Keratinocyte (primary cell): ENCODE measurements around the gene TSC22D3. TPM values are rescaled to one million over a fixed set of nuclear protein-coding genes. Genes with fewer than 3 reads are reported as not detected.

Experiments used
- DNase-seq: peaks from one replicate; pipeline ENCODE4 v3.0.0-alpha.2; 2011; ENCODE audit warnings: low read depth, missing footprints, low spot score
- FAIRE-seq: peaks from 2 replicates; lab custom pipeline; 2011; peaks lifted over from hg19 to GRCh38; lab: Jason Lieb, UNC
- H2AFZ ChIP-seq: 2 replicates; pipeline ENCODE4 v1.6.0; 2012; ENCODE audit warnings: low read length, control low read depth, inconsistent platforms; ENCODE audit not compliant: control insufficient read depth
- H3K27ac ChIP-seq: 2 replicates; pipeline ENCODE4 v1.5.1; 2011; ENCODE audit warnings: low read length; ENCODE audit not compliant: control insufficient read depth, insufficient read depth
- H3K27me3 ChIP-seq: 3 replicates; pipeline ENCODE4 v1.6.0; 2011; ENCODE audit warnings: low read length; ENCODE audit not compliant: control insufficient read depth, insufficient read depth; ENCODE audit errors: extremely low read depth
- H3K36me3 ChIP-seq, 2 experiments: 2 replicates in 1 of 2; 3 replicates in 1 of 2; pipeline ENCODE4 v1.5.1; 2011; ENCODE audit warnings: low read length in 2 of 2, mild to moderate bottlenecking in 1 of 2; ENCODE audit not compliant: control insufficient read depth in 2 of 2, insufficient read depth in 2 of 2; ENCODE audit errors: extremely low read depth in 1 of 2
- H3K4me1 ChIP-seq: 3 replicates; pipeline ENCODE4 v1.5.1; 2011; ENCODE audit warnings: low read length; ENCODE audit not compliant: control insufficient read depth, insufficient read depth; ENCODE audit errors: extremely low read depth
- H3K4me2 ChIP-seq: 3 replicates; pipeline ENCODE4 v1.6.0; 2011; ENCODE audit warnings: low read depth, low read length; ENCODE audit not compliant: control insufficient read depth, insufficient read depth; ENCODE audit errors: extremely low read depth
- H3K4me3 ChIP-seq, 3 experiments: fragments of 200-600 bp in 1 of 3; sonication (generic) in 1 of 3; 2 replicates in 2 of 3; 3 replicates in 1 of 3; pipeline ENCODE4 v1.5.1; 2011 to 2016; ENCODE audit warnings: low read length in 3 of 3, mild to moderate bottlenecking in 3 of 3, control low read depth in 2 of 3, inconsistent platforms in 1 of 3, low read depth in 1 of 3, mixed read lengths in 1 of 3, mixed run types in 1 of 3, moderate library complexity in 1 of 3; ENCODE audit not compliant: control insufficient read depth in 2 of 3, insufficient read depth in 2 of 3; ENCODE audit errors: extremely low read depth in 1 of 3
- H3K79me2 ChIP-seq: 2 replicates; pipeline ENCODE4 v1.6.0; 2012; ENCODE audit warnings: low read length; ENCODE audit not compliant: control insufficient read depth, insufficient read depth
- H3K9ac ChIP-seq: 3 replicates; pipeline ENCODE4 v1.6.0; 2011; ENCODE audit warnings: low read length; ENCODE audit not compliant: control insufficient read depth, insufficient read depth; ENCODE audit errors: extremely low read depth
- H3K9me1 ChIP-seq: 3 replicates; pipeline ENCODE4 v1.6.0; 2011; ENCODE audit warnings: low read length; ENCODE audit not compliant: control insufficient read depth, insufficient read depth; ENCODE audit errors: extremely low read depth
- H3K9me3 ChIP-seq: 2 replicates; pipeline ENCODE4 v1.5.1; 2012; ENCODE audit warnings: low read depth, low read length; ENCODE audit not compliant: control insufficient read depth
- H4K20me1 ChIP-seq: 3 replicates; pipeline ENCODE4 v1.6.0; 2011; ENCODE audit warnings: low read length; ENCODE audit not compliant: control insufficient read depth, insufficient read depth; ENCODE audit errors: extremely low read depth
- EZH2 ChIP-seq: IDR thresholded peaks from one replicate; pipeline ENCODE4 v1.6.1; 2012; ENCODE audit warnings: inconsistent platforms, mild to moderate bottlenecking, low read length, moderate library complexity
- dilution Hi-C: fragments of 300-500 bp; cut with MboI; formaldehyde crosslinking; loops from one replicate; pipeline ENCODE4 v1.7.0; 2020; ENCODE audit warnings: low sequenced_read_pairs; ENCODE audit not compliant: extremely low pct_ligation_motif_present
- polyA plus RNA-seq, 5 experiments: library from polyadenylated mRNA; depleted of rRNA in 3 of 5; stranded (reverse) in 3 of 5; stranded (forward) in 1 of 5; unstranded in 1 of 5; fragments of >200 nt; gene quantifications; 1 replicate in 1 of 5; 2 replicates in 3 of 5; 3 replicates in 1 of 5; pipeline versions ENCODE4 v1.2.1 to v1.2.3, GENCODE V29; 2011 to 2012; ENCODE audit warnings: missing spikeins in 2 of 5, low read depth in 1 of 5, low replicate concordance in 1 of 5
- TF ChIP-seq, protein P1 (sequence below), 3 experiments: IDR thresholded peaks in 1 of 3; conservative IDR thresholded peaks in 1 of 3; optimal IDR thresholded peaks in 1 of 3; 2 replicates in 2 of 3; 3 replicates in 1 of 3; pipeline versions ENCODE3 to v1.5.1; 2011; ENCODE audit warnings: low read length in 3 of 3, mild to moderate bottlenecking in 3 of 3, moderate library complexity in 2 of 3, control low read depth in 1 of 3, inconsistent platforms in 1 of 3; ENCODE audit not compliant: insufficient read depth in 2 of 3; ENCODE audit errors: extremely low read depth in 1 of 3

Gene TSC22D3
- polyA plus RNA-seq, 1 donor (not counting 4 experiments of a cell fraction or from before 2014, with no cell fraction given): 48.5 TPM

DNA sequence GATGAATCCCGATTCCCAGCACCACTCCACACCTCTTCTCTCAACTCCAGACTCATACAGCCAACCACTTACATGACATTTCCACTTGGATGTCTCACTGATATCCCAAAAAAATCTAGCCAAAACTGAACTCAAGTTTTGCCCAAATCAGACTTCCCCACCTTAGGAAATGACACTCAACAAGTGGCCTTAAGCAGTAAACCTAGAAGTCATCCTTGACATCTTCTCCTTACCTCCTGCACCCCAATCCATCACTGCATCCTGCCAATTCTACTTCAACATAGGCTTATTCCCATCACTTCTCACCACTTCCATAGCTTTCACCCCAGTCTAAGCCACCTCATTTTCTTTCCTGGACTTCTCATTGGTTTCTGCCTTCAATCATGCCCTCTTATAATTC lies 108.2 kb downstream of the TSC22D3 start:
- Histone ChIP-seq H3K27me3 (no peaks in the 10 kb centered on the region), H2AFZ (no peak overlapping the region), H3K9me3 (no peaks in the 10 kb centered on the region), H3K4me3 (no peak overlapping the region), H3K9me1 (no peaks in the 10 kb centered on the region), H3K36me3 (no peaks in the 10 kb centered on the region), H3K79me2 (no peaks in the 10 kb centered on the region), H3K9ac (no peak overlapping the region), H3K4me2 (no peak overlapping the region), H3K4me1 (no peaks in the 10 kb centered on the region), H4K20me1 (no peaks in the 10 kb centered on the region), H3K27ac (no peak overlapping the region)
- TF ChIP-seq, protein P1, sequence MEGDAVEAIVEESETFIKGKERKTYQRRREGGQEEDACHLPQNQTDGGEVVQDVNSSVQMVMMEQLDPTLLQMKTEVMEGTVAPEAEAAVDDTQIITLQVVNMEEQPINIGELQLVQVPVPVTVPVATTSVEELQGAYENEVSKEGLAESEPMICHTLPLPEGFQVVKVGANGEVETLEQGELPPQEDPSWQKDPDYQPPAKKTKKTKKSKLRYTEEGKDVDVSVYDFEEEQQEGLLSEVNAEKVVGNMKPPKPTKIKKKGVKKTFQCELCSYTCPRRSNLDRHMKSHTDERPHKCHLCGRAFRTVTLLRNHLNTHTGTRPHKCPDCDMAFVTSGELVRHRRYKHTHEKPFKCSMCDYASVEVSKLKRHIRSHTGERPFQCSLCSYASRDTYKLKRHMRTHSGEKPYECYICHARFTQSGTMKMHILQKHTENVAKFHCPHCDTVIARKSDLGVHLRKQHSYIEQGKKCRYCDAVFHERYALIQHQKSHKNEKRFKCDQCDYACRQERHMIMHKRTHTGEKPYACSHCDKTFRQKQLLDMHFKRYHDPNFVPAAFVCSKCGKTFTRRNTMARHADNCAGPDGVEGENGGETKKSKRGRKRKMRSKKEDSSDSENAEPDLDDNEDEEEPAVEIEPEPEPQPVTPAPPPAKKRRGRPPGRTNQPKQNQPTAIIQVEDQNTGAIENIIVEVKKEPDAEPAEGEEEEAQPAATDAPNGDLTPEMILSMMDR (optimal IDR thresholded peaks at IDR 0.05 in 1 of 3, IDR thresholded peaks at IDR 0.05 in 1 of 3, conservative IDR thresholded peaks at IDR 0.05 in 1 of 3; ENCODE audit: extremely low read depth in 1 of 3, insufficient read depth in 2 of 3, low read length in 3 of 3): no peak
- no peak for TF ChIP-seq EZH2
- FAIRE-seq: no peak
- DNase-seq: no peak
- dilution Hi-C loops: no loop called here

DNA sequence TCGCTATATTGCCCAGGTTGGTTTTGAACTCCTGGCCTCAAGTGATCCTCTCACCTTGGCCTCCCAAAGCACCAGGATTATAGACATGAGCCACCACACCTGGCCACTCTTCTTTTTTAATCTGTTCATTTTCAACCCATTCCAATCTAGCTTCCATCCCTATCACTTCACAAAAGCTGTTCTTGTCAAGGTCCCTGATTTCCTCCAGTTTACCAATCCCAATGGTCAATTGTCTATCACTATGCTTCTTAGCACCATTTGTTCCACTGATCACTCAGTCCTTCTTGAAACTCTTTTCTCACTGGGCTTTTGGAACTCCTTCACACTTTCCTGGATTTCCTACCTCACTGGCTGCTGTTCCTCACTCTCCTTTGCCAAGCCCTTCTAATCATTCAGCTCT lies 108.7 kb downstream of the TSC22D3 start:
- Histone ChIP-seq H3K9me3 (no peaks in the 10 kb centered on the region), H3K4me1 (no peaks in the 10 kb centered on the region), H3K9me1 (no peaks in the 10 kb centered on the region), H4K20me1 (no peaks in the 10 kb centered on the region), H3K27ac (no peak overlapping the region), H3K4me2 (no peak overlapping the region), H3K9ac (no peak overlapping the region), H3K27me3 (no peaks in the 10 kb centered on the region), H3K36me3 (no peaks in the 10 kb centered on the region), H2AFZ (no peak overlapping the region), H3K79me2 (no peaks in the 10 kb centered on the region), H3K4me3 (no peak overlapping the region)
- DNase-seq (no peak), FAIRE-seq (no peak)
- dilution Hi-C loops: no loop called here
- TF ChIP-seq, protein P1 (optimal IDR thresholded peaks at IDR 0.05 in 1 of 3, IDR thresholded peaks at IDR 0.05 in 1 of 3, conservative IDR thresholded peaks at IDR 0.05 in 1 of 3; ENCODE audit: extremely low read depth in 1 of 3, insufficient read depth in 2 of 3, low read length in 3 of 3): no peak
- no peak for TF ChIP-seq EZH2

Other genes starting within 250 kb of the TSC22D3 start
- 34.0 to 48.4 TPM (median 39.5 TPM) in 3 replicates for gene PRPS1, start 147.3 kb downstream of the TSC22D3 start, polyA plus RNA-seq
- not detected in 3 replicates for gene NCBP2L, start 1.9 kb upstream of the TSC22D3 start, polyA plus RNA-seq
- gene MID2, start 50.1 kb upstream of the TSC22D3 start, polyA plus RNA-seq: 8.9 to 9.6 TPM (median 9.4 TPM) in 3 replicates
- gene TEX13B, start 206.6 kb upstream of the TSC22D3 start, polyA plus RNA-seq: not detected in 3 replicates